HG03064 (cell line): ENCODE data around the gene AQP12B.
"Not testable (repeated sequence)": the region's sequence is repeated elsewhere in the genome, so short reads cannot be mapped to it uniquely, and the experiment has no call there.

Experiments
- ATAC-seq: cut with Tn5 transposase; IDR thresholded peaks from one replicate; pipeline ENCODE4 v1.9.1; 2021; ENCODE audit warnings: low read depth; ENCODE audit not compliant: unreplicated experiment

Gene AQP12B

GRCh38 chr2:240685771-240686371 lies 3.2 kb upstream of the AQP12B start:
- no peak for ATAC-seq

DNA sequence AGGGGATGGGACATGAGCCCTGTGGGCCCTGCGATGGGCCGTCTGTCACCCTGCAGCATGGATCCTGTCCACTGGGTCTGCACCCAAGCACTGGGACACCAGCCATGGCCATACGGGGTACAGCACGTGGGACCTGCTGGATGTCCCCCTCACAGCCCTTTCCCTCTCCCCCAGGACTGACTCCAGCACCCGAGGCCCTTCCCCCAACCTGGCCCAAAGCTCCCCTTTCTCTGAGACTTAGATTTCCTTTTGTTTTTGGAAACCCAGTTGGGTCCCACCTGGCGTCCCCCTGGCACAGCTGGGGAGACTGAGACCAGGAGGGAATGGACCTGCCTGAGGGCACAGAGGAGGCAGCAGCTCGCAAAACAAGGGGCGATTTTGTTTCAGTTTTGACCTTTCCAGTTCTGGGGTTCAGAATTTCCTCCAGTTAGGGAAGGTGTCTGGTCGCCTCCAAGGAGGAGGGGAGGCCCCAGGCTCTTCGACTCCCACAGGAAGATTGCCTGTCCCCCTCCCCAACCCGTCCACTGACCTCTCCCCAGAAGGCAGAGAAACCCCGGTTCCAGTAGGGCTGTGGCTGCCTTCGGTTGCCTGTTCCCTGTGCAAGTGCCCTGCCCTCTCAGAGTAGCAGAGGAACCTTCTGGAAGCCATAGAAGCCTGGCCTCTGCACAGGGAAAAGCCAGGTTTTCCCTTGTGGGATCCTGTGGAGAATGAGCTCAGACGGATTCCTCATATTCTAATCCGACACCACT lies 1.5 kb upstream of the AQP12B start:
- not testable (repeated sequence) for ATAC-seq

GRCh38 chr2:240683329-240683979 lies 769 bp upstream of the AQP12B start:
- not testable (repeated sequence) for ATAC-seq

DNA sequence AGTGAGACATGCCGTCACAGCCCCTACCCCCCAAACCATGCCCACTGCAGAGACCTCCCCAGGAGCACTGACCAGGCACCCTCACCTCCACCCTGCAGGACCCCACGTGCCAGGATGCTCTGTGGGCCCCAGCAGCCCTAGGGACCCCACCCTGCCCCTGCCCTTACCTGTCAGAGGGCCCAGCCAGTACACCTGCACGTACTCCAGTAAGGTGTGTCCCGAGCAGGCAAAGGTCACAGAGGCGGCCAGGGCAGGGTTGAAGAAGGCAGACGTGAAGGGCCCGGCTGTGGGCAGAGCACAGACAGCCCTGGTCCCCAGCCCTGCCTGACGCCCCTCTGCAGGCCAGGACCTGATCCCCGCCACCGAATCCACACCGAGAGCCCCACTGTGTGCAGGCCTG lies 2.5 kb downstream of the AQP12B start:
- ATAC-seq: not testable (repeated sequence)

- not testable (repeated sequence) for ATAC-seq
Observed at GRCh38 chr2:240678909-240679308, 3.8 kb downstream of the AQP12B start.

- not testable (repeated sequence) for ATAC-seq
Observed at GRCh38 chr2:240678043-240678442, 4.6 kb downstream of the AQP12B start.

DNA sequence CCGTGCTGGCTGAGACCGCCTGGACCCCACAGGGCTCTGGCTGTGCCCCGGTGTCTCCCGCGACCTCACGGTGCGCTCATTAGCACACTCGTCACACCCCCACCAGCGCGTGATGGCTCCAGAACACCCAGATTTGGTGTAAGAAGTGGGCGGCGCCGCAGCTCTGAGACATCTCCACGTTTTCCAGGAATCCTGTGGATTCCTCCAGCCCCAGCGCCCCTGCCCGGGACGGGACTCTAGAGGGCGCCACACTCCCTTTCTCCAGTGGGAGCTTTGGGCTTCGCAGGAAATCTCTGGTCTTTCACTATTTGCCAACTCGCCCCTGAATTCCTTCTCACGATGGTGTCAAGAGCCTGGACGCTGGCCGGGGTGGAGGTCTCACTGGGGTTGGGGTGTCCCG lies 7.3 kb downstream of the AQP12B start:
- ATAC-seq: not testable (repeated sequence)

DNA sequence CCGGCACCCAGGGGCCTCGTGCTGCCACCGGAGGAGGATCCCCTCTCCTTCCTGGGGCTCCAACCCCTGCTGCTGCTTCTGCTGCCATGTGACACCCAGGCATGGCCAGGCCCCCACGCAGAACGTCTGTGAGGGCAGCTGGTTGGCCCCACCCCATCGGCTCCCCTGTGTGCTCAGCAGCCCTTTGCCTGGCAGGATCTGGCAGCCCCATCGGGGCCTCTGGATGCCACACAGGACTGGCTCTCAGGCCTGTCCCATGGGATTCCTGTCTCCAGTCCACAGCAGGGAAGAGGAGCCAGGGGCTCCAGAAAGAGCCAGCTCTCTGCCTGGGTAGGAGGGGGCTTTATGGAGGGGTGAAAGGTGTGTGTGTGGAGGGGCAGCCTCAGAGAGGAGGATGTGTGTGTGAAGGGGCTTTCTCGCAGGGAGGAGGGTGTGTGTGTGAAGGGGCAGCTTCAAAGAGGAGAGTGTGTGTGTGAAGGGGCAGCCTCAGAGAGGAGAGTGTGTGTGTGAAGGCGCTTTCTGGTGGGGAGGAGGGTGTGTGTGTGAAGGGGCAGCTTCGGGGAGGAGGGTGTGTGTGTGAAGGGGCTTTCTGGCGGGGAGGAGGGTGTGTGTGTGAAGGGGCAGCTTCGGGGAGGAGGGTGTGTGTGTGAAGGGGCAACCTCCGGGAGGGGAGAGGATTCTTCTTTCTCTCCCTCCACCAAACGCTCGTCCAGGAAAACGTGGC lies 8.1 kb downstream of the AQP12B start:
- not testable (repeated sequence) for ATAC-seq

GRCh38 chr2:240672701-240673190 lies 9.9 kb downstream of the AQP12B start:
- ATAC-seq: no peak

DNA sequence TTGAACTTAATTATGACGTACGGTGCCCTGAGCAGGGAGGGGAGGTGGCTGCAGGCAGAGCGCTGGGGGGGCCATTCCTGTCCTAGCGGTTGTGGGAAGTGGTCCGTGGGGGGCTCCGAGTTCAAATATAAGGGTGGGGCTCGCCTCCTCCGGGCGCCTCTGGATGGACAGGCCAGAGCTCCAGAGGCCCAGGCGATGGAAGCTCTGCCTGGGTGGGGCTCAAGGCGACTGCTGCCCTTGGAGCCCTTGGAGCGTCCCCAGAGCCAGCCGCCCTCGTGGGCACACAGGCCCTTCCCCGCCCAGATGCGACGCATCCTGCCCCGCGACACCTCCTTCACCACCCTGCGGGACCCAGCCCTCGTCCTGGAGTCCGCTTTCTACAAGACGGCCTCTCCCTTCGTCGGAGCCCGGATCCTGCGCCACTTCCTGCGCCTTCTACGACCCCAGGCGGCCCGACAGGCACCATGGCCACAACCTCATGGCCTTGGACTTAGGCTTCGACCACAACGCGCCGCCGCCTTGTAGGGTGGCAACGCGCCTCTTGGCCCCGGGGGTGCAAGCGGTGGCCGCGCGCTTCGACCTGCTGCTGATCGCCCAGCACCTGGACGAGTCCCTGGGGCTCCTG lies 10.5 kb downstream of the AQP12B start:
- ATAC-seq: no peak

GRCh38 chr2:240670950-240671349 lies 11.7 kb downstream of the AQP12B start:
- ATAC-seq: no peak

GRCh38 chr2:240670402-240670801 lies 12.3 kb downstream of the AQP12B start:
- ATAC-seq: no peak

GRCh38 chr2:240664622-240665021 lies 18.1 kb downstream of the AQP12B start:
- no peak for ATAC-seq

GRCh38 chr2:240663546-240664190 lies 19.0 kb downstream of the AQP12B start:
- ATAC-seq: no peak

DNA sequence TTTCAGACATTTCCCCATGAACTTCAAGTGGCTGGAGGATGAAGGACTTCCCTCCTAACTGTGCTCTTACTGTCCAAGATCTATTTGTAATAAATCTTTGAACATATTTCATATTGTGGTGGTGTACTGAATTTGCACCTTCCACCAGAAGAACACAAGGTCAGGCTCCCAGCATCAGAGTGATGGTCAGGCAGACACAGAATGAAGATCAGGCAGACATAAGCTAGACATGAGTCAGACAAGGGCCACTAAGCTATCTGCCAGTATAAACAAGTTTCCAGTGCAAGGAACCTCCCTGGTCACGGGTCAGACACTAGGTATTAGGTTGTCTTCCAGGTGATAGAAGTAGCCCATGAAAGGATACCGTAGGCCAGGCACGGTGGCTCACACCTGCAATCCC lies 20.0 kb downstream of the AQP12B start:
- ATAC-seq: no peak

- ATAC-seq: not testable (repeated sequence)
Observed at GRCh38 chr2:240659883-240660282, 22.8 kb downstream of the AQP12B start.

- no peak for ATAC-seq
Observed at GRCh38 chr2:240655931-240656886, 26.5 kb downstream of the AQP12B start.

DNA sequence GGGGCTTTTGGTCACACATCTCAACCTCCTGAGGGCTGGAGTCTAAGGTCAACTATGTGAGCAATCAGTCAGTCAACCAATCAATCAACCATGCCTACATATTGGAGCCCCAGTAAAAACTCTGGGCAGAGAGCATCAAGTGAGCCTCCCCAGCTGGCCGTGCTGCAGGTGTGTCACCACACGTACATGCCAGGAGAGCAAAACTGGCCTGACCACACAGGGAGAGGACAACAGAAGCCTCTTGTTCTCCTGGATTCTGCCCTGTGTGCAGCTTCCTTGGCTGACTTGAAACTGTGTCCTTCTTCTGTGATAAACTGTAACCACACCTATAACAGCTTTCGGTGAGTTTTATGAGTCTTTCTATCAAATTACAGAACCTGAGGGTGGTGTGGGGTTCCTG lies 31.5 kb downstream of the AQP12B start:
- ATAC-seq: no peak
